ENCODE results near the gene PKP2.
"Not testable (repeated sequence)": the region's sequence is repeated elsewhere in the genome, so short reads cannot be mapped to it uniquely, and the experiment has no call there.

The PKP2 gene

DNA sequence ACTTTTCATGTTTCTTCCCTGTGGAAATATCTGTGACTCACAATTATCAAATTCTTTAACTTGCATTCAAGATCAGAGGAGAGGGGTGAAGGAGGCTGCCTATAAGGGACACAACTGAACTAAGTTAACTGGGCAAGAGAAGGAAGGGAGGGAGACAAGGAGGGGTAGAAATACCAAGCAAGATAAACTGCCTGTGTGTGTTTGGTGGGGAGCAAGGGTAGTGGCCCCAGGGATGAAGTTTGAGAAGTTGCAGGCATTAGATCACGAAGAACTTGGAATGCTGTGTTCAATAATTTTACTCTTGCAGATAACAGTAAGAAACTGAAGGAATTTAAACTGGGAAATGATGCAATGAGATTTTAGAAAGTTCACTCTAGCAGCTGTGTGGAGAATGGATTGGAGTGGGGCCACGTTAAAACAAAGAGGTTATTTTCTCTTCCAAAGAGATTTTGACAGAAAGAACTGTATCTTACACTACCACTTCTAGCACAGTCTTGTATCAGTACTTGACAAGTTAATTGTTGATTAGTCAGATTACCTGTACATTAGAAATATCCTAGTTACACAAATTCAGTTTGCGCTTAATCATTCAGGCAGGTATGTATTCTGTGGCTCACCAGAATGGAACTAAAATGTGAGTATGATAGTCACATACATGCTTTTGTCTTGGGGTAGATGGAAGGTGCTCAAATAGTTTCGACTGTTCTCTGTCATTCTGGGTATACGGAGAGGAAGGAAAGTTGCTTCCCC is 7.4 kb downstream of the PKP2 start:
- Histone ChIP-seq H3K36me3 (replicated peaks) (no peaks in the 10 kb centered on the region), H3K4me3 (ENCODE audit: low read depth, low read length) (no peak overlapping the region), H3K27me3 (replicated peaks) (no peaks in the 10 kb centered on the region), H3K27ac (no peak overlapping the region)
- in situ Hi-C loops (cut with HindIII; ENCODE audit: low pct_ligation_motif_present, low sequenced_read_pairs), result no loop called here
- DNase-seq, result no peak
- TF ChIP-seq, protein P1, sequence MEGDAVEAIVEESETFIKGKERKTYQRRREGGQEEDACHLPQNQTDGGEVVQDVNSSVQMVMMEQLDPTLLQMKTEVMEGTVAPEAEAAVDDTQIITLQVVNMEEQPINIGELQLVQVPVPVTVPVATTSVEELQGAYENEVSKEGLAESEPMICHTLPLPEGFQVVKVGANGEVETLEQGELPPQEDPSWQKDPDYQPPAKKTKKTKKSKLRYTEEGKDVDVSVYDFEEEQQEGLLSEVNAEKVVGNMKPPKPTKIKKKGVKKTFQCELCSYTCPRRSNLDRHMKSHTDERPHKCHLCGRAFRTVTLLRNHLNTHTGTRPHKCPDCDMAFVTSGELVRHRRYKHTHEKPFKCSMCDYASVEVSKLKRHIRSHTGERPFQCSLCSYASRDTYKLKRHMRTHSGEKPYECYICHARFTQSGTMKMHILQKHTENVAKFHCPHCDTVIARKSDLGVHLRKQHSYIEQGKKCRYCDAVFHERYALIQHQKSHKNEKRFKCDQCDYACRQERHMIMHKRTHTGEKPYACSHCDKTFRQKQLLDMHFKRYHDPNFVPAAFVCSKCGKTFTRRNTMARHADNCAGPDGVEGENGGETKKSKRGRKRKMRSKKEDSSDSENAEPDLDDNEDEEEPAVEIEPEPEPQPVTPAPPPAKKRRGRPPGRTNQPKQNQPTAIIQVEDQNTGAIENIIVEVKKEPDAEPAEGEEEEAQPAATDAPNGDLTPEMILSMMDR (IDR thresholded peaks at IDR 0.05; ENCODE audit: low read depth, low read length, missing control alignments), result no peak

DNA sequence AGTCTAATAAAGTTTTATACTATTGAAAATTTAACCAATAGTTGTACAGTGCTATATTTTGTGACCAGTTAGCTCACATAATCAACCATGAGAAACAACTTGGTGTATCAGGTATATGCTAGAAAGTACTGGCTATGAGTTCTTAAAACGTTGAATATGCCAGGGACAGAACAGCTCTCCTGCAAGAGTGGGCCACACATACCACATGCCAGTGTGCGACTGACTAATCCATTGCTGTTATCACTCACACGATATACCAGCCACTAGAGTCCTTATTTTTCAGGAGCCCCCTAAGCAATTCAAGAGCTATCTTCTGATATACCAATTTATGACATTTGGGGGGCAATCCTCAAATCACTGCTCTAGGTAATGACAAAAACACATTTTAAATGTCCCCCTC is 9.5 kb downstream of the PKP2 start:
- no peak for DNase-seq
- in situ Hi-C loops (cut with HindIII; ENCODE audit: low pct_ligation_motif_present, low sequenced_read_pairs), result no loop called here
- Histone ChIP-seq H3K4me3 (ENCODE audit: low read depth, low read length) (no peak overlapping the region), H3K27ac (no peak overlapping the region), H3K27me3 (replicated peaks) (no peaks in the 10 kb centered on the region), H3K36me3 (replicated peaks) (no peaks in the 10 kb centered on the region)
- TF ChIP-seq, protein P1 (IDR thresholded peaks at IDR 0.05; ENCODE audit: low read depth, low read length, missing control alignments), result no peak

DNA sequence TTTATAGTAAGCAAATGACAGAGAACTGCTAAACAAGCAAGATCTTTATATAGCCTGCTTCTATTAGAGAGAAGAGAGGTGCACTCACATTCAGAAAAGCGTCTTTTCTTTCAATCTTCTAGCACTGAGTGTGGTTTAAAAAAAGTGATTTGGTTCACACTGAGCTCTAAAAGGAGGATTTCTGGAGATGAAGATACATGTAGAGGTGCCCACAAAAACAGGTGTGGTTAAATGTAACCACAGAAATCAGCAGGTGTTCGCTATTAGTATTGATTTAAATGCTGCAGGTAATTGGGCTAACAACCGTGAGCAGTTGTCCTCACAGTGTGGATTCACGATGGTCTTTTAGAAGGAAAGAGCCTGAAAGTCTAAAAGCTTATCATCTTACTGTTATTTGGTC is 10.7 kb downstream of the PKP2 start:
- no peak for DNase-seq
- TF ChIP-seq, protein P1 (IDR thresholded peaks at IDR 0.05; ENCODE audit: low read depth, low read length, missing control alignments), result no peak
- Histone ChIP-seq H3K36me3 (replicated peaks) (no peaks in the 10 kb centered on the region), H3K27me3 (replicated peaks) (no peaks in the 10 kb centered on the region), H3K4me3 (ENCODE audit: low read depth, low read length) (no peak overlapping the region), H3K27ac (no peak overlapping the region)
- in situ Hi-C loops (cut with HindIII; ENCODE audit: low pct_ligation_motif_present, low sequenced_read_pairs), result no loop called here

DNA sequence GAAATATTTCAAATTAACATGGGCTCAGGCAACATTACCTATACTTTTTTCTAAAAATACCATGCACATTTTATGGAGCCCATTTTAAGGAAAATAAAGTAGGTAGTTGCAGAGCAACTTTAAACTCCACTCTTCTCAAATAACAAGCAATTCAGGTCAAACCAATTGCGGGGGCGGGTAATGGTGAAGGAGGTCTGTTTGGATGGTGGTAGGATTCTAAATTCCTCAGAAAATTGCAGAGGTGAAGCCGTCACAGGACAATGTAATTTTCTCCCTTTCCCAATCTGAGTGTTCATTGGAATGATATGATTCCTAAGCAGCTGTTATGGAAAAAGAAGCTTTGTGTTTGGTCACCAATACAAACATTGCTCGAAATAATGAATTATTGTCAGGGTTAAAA is 11.6 kb downstream of the PKP2 start:
- TF ChIP-seq, protein P1 (IDR thresholded peaks at IDR 0.05; ENCODE audit: low read depth, low read length, missing control alignments), result no peak
- Histone ChIP-seq H3K36me3 (replicated peaks) (no peaks in the 10 kb centered on the region), H3K27me3 (replicated peaks) (no peaks in the 10 kb centered on the region), H3K27ac (no peak overlapping the region), H3K4me3 (ENCODE audit: low read depth, low read length) (no peak overlapping the region)
- in situ Hi-C loops (cut with HindIII; ENCODE audit: low pct_ligation_motif_present, low sequenced_read_pairs), result no loop called here
- no peak for DNase-seq

GRCh38 chr12:32881702-32882101 is 14.9 kb downstream of the PKP2 start:
- H3K36me3 ChIP-seq (replicated peaks), result no peaks in the 10 kb centered on the region
- in situ Hi-C loops (cut with HindIII; ENCODE audit: low pct_ligation_motif_present, low sequenced_read_pairs), result no loop called here
- TF ChIP-seq, protein P1 (IDR thresholded peaks at IDR 0.05; ENCODE audit: low read depth, low read length, missing control alignments), result no peak
- DNase-seq, result no peak
- no peak overlapping the region for H3K27ac ChIP-seq
- H3K4me3 ChIP-seq (ENCODE audit: low read depth, low read length), result no peak overlapping the region
- no peaks in the 10 kb centered on the region for H3K27me3 ChIP-seq (replicated peaks)

DNA sequence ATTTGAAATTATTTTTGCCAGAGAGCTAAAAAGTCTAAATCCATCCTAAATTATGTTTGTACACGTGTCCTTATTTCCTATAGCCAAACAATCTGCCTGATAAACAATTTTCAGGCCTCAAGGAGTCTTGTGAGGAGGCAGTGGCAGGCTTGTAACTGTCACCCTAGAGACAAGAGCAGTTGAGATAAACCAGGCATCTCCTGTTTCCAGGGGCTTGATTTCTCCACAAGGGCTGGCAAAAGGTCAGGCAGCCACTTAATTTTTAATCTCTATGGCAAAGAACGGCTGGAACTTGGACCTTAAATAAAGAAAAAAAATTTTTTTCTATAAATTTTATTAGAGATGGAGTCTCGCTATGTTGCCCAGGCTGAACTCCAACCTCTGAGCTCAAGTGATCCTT is 15.5 kb downstream of the PKP2 start:
- no peak overlapping the region for H3K27ac ChIP-seq
- TF ChIP-seq, protein P1 (IDR thresholded peaks at IDR 0.05; ENCODE audit: low read depth, low read length, missing control alignments), result no peak
- DNase-seq, result no peak
- H3K27me3 ChIP-seq (replicated peaks), result no peaks in the 10 kb centered on the region
- in situ Hi-C loops (cut with HindIII; ENCODE audit: low pct_ligation_motif_present, low sequenced_read_pairs), result no loop called here
- H3K4me3 ChIP-seq (ENCODE audit: low read depth, low read length), result no peak overlapping the region
- H3K36me3 ChIP-seq (replicated peaks), result no peaks in the 10 kb centered on the region

DNA sequence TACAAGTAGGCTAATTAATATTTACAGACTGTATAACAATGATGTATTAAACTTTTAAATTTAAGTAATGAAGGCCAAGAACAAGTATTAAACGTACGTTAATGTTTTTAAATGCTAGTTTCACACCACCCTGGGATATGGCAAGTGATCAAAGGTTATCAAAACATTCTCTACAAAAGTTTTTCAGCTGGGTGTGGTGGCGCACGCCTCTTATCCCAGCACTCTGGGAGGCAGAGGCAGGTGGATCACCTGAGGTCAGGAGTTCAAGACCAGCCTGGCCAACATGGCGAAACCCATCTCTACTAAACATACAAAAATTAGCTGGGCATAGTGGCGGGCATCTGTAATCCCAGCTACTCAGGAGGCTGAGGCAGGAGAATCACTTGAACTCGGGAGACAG is 17.5 kb downstream of the PKP2 start:
- H3K4me3 ChIP-seq (ENCODE audit: low read depth, low read length); DNase-seq; H3K27me3 ChIP-seq (replicated peaks); H3K36me3 ChIP-seq (replicated peaks); H3K27ac ChIP-seq; in situ Hi-C loops (cut with HindIII; ENCODE audit: low pct_ligation_motif_present, low sequenced_read_pairs): not testable (repeated sequence)
